Femur (tissue), 1 donor: ENCODE measurements around the gene CYSTM1.

Source experiments
- DNase-seq: peaks from one replicate; pipeline ENCODE4 v3.0.0-alpha.2; 2017

CYSTM1 gene

GRCh38 chr5:140215276-140215675 is 40.3 kb downstream of the CYSTM1 start:
- no peak for DNase-seq

GRCh38 chr5:140216478-140217074 is 41.6 kb downstream of the CYSTM1 start:
- no peak for DNase-seq

DNA sequence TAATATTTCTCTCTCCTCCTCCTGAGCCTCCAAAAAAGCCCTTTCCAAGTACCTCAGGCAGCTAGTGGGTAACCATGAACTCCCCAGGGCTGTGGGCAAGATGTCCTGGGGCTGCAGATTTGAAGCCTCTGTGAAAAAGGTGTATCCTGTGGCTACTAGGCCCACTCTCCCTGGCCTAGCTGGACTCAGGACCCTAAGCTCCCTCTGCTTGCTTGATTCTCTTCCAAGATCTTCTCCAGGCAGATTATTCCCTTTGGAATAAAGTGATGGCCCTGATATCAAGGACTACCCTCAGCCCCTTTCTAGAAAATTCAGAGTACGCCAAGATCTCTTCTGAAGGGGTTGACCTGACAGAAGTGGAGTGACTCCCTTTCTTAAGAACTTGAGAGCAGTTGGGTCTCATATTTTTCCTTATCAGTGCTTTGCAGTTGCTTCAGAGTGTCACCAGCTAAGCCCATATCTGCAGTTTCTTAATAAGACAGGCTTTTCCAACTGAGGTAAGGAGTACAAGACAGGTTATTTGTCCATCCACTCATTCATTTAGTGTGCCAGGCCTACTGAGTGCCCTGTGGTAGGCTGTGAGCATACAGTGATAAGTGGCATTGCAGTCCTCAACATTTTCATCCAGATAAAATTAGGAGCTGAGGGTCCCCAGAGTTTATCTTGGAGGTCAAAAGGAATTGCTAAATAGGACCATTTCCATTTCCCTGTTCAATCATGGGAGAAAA is 42.5 kb downstream of the CYSTM1 start:
- no peak for DNase-seq

DNA sequence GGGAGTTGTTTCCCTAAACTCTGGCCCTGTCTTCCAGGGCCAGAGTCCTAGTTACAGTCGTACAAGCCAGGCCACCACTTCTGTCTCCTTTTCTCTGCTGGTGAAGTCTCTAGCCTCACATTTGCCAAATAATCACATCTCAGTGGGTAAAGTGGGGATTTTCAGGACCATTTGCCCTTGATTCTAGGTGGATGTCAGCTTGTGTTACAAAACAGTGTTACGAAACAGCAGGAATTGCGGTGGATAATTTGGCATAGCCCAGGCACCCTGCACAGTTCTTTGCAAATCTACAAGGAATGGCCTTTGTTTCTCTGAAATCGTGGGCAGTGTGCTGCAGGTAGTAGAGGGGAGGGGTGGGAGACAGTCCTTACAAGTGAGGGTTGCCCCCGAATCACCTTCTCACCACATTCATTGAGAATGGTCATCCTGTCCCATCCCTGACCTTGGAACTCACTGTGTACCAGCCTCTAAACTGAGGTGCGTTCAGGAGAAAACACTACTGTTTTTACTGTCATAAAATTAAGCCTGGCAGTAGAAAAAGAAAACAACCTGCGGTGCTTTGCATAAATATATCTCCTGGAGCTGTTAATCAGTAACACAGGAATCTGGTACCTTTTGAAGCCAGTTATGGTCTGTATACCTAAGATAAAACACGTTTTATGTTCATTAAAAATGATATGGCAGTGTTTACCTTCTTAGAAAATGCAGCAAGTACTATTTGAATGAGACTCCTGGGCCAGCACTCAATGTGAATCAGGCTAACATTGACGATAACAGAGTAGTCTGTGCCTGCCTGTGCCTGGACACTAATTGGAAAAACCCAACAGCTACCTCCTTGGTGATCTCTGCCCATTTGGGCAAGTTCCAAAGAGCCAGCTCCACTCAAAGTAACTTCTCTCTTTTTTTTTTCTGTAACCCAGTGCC is 44.3 kb downstream of the CYSTM1 start:
- no peak for DNase-seq

GRCh38 chr5:140220032-140220697 is 45.2 kb downstream of the CYSTM1 start:
- no peak for DNase-seq

- no peak for DNase-seq
Measured at GRCh38 chr5:140220698-140221064, 45.7 kb downstream of the CYSTM1 start.

DNA sequence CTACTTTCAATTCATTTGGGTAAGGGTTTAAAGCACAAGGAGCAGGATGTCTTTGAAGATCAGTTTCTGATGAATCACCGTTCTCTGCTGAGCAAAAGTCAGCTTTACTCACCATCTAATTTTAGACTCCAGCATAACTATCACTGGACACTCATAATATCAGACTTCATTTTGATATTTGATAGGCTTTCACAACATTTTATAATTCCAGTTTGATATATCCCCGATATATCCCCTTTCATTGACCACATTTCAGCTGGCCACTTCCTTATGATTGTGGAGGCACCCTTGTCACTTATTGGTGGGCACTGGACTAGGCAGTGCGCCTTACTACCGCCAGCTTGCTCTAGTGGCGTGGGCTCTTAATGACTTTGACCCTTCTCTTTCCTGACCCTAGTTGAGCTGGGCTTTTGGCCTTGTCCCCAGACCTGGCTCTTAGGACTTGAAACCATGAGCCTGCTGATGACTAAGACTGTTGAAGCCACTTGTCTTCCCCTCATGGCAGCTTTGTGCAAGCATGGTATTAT is 46.8 kb downstream of the CYSTM1 start:
- DNase-seq: no peak

GRCh38 chr5:140222416-140222815 is 47.4 kb downstream of the CYSTM1 start:
- no peak for DNase-seq

- no peak for DNase-seq
Measured at GRCh38 chr5:140223567-140223966, 48.6 kb downstream of the CYSTM1 start.

DNA sequence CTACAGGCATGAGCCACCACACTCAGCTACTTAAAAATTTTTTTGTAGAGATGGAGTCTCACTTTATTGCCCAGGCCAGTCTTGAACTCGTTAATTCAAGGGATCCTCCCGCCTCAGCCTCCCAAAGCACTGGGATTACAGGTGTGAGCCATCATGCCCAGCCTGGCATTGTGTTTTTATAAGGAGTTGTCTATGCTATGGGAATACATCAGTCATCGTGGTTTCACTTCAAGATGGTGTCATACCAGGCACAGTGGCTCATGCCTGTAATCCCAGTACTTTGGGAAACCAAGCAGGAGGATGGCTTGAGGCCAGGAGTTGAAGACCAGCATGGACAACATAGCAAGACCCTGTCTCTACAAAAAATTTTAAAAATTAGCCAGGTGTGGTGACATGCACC is 49.7 kb downstream of the CYSTM1 start:
- no peak for DNase-seq

DNA sequence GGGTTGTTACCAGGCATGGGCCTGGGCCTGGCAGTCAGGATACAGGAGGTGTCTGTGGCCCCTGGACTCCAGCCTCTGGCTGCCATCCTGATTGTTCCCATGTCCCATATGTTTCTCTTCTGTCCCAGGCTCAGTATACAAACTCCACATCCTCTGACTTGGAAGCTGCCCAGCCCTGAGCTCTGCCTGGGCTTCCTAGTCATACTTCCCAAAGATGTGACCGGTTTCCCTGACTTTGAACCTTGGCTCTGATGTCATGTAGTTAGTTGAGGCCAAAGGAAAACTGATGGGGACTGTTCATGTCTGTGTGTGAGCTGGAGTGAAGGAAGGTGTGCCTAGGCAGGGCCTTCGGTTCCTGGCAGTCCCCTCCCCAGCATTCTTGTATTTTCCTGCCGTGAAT is 50.4 kb downstream of the CYSTM1 start:
- DNase-seq: no peak

- no peak for DNase-seq
Measured at GRCh38 chr5:140227046-140227445, 52.1 kb downstream of the CYSTM1 start.

GRCh38 chr5:140228364-140228837 is 53.4 kb downstream of the CYSTM1 start:
- no peak for DNase-seq

GRCh38 chr5:140230373-140230772 is 55.4 kb downstream of the CYSTM1 start:
- DNase-seq: no peak

GRCh38 chr5:140232731-140233130 is 57.7 kb downstream of the CYSTM1 start:
- no peak for DNase-seq

- no peak for DNase-seq
Measured at GRCh38 chr5:140234377-140234989, 59.5 kb downstream of the CYSTM1 start.

DNA sequence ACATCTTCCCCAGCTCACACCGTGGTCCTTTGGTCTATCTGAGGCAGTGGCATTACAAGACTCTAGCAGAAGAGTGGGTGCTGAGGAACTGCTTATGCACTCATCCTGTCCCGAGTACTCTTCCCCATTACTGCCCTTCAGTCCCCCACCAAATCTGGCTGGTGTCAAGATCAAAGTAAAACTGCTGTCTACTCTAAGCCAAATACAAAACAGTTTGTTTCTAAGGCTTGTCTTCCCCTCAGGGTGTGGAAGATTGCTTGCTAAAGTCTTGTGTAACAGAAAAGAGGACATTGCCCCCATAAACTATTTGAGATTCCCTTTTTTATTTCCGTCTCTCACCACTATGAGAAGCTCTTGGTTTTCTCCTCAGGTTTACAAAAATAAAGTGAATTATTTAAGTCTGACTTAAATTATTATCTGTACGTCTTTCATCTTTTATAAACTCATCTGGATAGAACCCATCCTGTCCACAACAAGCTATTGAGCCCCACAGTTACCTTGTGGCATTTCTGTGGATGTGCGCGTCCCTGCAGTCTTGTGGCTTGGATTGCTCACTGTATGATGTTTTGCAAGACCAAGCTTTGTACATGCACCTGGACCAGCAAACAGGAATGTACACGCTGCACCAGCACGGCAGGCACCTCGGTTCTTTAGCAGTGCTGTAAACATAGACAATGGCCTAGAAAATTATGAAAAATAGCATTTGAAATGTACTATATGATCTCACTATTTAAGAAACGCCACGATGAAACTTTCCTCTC is 61.0 kb downstream of the CYSTM1 start:
- DNase-seq: no peak

DNA sequence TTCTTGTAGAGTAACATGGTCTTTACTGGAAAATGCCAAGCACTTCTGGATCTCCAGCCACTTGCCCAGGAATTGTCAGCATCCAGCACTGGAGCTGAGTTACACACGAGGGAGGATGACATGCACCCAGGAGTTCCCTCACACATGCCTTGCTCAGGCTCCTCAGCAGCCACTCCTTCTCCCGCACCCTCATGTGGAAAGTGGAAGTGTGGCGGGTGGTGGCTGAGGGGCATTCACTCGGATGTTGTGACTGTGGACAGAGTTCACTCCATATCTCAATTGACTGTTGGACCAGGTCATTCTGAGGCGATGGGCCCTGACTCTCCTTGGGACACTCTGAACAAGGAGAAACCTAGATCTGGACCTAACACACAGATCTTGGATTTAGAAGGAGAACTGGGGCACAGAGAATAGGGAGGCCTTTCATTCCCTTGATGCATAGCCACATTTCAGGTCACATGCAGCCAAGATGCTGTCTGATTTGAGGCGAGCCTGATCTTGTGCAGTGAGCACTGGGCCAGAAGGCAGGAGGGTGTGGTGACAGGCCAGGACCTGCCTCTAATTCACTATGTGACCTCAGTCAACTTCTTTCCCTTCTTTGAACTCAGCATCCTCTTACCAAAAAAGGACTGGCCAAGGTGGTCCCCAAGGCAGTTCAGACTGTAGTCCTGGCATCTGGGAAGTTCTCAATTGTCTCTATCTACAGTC is 62.1 kb downstream of the CYSTM1 start:
- DNase-seq: no peak

- no peak for DNase-seq
Measured at GRCh38 chr5:140238756-140239155, 63.8 kb downstream of the CYSTM1 start.

GRCh38 chr5:140239461-140239860 is 64.5 kb downstream of the CYSTM1 start:
- no peak for DNase-seq
